ENCODE results near the gene SLC35F5.
A peak's percentile ranks its signal among the peaks of the same experiment; 100 is the strongest.
"Not testable (repeated sequence)": the region's sequence is repeated elsewhere in the genome, so short reads cannot be mapped to it uniquely, and the experiment has no call there.

SLC35F5 gene

DNA sequence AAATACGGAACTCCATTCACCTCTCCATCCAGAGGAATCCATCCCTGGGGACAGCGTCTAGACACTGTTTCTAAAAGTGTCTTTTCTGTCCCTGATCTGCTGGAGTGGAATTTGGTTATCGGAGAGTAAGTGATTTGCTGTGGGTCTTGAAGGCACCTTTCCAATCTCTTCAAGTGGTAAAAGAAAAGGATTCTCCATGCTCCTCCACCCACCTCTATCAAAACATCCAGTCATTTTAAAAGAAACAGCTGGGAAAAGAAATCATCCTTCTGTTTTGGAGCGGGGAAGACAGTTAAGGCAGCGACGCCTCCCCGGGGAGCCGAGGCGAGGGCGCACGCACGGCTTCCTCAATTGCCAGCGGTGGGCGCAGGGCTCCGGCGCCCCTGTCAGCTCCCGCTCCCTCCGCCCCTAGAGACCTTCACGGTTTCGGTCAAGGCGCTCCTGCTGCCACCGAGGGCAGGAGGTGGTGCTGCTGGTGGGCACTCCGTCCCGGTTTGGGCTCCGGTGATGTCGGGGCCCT lies 547 bp downstream of the SLC35F5 start:
- DNase-seq: peak in 3 of 5 experiments; percentile 14 to 66 (median 22)

GRCh38 chr2:113755035-113755834 lies 1.2 kb downstream of the SLC35F5 start:
- peak in 1 of 5 experiments; percentile 41 for DNase-seq

DNA sequence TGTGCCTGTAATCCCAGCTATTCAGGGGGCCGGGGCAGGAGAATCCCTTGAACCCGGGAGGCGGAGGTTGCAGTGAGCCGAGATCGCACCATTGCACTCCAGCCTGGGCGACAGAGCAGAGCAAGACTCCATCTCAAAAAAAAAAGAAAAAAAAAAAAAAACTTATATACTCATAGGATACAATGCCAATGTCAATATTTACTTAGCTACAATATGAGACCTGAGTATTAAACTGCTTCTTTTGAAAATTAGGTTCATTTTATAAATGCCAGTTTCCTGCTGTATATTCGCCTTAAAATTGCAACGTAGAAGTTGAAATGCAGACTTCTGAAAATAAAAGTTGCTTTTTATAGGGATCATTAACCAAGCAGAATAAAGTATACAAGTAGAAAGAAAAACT lies 2.3 kb downstream of the SLC35F5 start:
- DNase-seq: no peak

GRCh38 chr2:113750385-113750784 lies 6.1 kb downstream of the SLC35F5 start:
- DNase-seq: no peak

GRCh38 chr2:113741091-113741490 lies 15.4 kb downstream of the SLC35F5 start:
- DNase-seq: no peak

DNA sequence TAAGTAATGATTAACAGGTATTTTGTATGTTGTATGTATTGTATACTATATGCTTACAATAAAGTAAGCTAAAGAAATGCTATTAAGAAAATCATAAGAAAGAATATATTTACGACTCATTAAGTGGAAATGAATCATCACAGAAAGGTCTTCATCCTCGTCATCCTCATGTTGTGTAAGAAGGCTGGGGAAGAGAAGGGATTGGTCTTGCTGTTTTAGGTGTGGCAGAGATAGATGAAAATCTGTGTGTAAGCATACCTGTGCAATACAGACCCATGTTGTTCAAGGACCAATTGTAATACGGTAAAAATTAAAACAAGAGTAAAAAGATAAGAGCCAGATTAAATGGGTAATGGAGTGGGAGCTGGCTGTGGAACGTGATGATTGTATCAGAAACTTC lies 16.6 kb downstream of the SLC35F5 start:
- DNase-seq: no peak

- DNase-seq: peak in 1 of 5 experiments; percentile 11
Observed at GRCh38 chr2:113734185-113734584, 22.3 kb downstream of the SLC35F5 start.

DNA sequence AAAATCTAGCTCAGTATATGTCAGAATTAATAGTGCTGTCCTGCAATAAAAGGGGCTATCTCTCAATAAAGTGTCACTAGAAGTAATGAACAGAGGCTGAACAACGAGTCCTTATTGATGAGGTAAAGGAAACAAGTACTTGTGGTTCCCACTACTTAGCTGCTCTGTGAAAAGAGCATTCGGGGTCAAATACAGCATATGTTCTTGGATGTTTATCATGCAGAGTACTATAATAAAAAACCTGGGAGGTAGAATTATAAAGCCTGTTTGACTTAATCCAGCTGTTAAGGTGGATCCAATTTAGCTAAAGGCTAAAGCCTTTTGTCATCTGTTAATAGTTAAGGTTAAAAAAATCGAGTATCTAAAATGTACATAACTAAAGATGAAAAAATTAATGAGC lies 32.4 kb downstream of the SLC35F5 start:
- DNase-seq: no peak

DNA sequence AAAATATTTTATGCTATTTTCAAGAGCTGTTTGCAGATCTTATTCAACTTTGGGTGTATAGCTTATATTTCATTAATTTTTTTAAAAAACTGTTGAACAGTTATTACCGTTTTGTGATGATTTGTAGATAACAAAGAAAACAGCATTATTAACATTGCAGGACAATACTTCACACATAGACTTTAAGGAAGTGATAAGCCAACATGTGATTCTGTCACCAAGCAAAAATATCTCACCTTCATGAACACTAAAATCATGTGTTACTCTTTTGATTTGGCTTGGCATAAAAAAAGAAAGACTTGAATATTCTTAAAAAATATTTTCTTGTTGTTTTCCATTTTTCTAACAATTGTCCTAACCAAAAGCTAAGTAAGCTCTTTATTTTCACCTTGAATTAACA lies 33.0 kb downstream of the SLC35F5 start:
- DNase-seq: no peak

DNA sequence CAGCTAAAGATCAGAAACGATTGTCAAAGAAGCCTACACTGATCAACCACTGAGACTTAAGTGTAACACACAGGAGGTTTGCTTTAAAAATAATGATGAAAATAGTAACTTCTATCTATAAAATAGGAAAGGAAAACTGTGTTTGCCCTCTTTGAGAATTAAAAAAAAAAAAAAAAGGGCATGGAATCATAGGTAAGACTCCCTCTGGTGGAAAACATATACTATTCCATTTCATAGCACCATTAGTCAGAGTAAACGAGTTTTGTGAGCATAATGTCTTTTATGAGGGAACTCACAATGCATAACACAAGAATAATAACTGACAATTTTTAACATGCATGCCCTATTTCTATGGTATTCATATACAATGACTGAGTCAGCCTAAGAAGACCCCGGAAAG lies 36.3 kb downstream of the SLC35F5 start:
- peak in 1 of 5 experiments; percentile 20 for DNase-seq

- DNase-seq: no peak
Observed at GRCh38 chr2:113716291-113716690, 40.2 kb downstream of the SLC35F5 start.

GRCh38 chr2:113712941-113713340 lies 43.5 kb downstream of the SLC35F5 start:
- DNase-seq: no peak

DNA sequence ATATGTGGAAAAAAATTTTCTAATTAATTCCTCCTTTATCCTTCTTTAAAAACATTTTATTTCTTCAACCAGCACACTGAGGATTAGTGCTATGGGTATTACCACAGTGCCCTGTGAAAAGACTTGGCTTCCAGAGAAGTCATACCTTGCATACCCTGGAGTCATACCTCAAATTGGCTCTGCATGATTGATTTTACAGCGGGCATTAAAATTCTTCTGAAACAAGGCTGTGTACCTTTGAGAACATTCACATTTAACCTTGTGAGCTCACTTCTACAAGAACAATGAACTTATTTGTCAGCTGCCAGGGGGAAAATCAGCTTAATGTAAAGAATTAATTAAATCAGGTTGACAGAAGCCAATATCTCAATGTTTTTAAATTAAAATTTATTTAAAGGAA lies 44.6 kb downstream of the SLC35F5 start:
- DNase-seq: no peak

DNA sequence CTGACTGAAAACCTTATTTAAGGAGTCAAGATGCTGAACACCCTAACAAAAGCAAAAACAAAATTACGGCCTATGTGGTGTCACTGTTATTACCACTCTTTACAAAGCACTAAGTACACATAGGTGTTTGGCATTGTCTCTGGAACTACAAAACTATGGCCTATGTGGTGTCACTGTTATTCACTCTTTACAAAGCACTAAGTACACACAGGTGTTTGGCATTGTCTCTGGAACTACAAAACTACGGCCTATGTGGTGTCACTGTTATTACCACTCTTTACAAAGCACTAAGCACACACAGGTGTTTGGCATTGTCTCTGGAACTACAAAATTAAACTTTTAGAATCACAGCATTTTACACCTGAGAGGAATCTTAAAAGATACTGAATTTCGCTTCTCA lies 47.4 kb downstream of the SLC35F5 start:
- DNase-seq: no peak

DNA sequence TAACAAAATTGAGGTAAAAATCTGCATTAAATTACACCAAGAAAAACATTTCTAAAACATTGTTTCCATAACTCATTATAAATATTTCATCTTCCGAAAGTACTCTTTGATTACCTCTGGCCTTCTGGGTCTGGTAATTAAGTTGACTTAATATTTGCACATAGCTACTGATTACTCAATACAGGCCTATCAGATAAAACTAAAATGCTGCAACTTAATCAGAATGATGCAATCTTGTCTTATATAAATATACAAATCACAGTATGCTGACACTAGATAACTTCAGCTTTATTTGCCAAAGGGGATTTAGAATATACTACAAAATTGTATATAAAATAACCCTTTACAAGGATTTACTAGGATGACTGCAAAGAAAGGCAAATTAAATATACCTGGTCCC lies 49.3 kb downstream of the SLC35F5 start:
- no peak for DNase-seq

GRCh38 chr2:113705982-113706523 lies 50.4 kb downstream of the SLC35F5 start:
- no peak for DNase-seq

DNA sequence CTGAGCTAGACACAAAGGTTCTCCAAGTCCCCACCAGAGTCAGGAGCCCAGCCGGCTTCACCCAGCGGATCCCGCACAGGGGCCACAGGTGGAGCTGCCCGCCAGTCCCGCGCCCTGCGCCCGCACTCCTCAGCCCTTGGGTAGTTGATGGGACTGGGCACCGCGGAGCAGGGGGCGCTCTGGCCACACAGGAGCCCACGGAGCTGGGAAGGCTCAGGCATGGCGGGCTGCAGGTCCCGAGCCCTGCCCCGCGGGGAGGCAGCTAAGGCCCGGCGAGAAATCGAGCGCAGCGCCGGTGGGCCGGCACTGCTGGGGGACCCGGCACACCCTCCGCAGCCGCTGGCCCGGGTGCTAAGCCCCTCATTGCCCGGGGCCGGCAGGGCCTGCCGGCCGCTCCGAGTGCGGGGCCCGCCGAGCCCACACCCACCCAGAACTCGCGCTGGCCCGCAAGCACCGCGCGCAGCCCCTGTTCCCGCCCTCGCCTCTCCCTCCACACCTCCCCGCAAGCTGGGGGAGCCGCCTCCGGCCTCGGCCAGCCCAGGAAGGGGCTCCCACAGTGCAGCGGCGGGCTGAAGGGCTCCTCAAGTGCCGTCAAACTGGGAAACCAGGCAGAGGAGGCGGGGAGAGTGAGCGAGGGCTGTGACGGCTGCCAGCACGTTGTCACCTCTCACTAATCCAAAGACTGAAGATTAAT lies 52.0 kb downstream of the SLC35F5 start:
- not testable (repeated sequence) for DNase-seq

- no peak for DNase-seq
Observed at GRCh38 chr2:113703386-113704299, 52.8 kb downstream of the SLC35F5 start.

DNA sequence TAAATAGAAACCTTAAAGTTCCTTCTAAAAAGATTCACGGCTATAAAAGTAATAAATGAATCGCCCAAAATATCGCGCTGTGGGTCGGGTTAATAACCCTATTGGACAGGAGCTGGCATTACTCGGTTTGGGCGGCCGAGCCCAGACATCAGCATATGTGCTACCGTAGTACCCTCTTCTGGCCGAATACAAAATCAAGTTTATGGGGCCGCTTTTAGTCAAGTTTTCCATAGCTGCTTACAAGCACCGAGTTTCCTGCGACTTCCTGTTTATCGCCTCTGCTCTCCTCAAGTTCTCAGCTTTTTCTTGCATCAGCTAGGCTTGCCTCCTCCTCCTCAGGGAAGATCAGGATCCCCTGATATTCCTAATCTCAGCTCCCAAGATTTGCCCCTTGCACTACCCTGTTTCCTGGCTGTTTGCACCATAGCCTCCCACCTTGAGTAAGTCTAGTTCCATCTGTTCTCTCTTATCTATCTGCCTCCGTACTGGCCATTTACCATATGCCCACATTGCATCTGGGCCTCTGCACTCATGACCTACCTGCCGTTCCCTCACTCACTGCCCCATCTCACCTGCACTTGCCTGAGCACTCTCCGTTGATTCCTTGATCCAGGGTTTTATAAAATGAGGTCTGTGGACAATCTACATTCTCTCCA lies 56.1 kb downstream of the SLC35F5 start:
- DNase-seq: peak in 4 of 5 experiments; percentile 15 to 88 (median 22)

DNA sequence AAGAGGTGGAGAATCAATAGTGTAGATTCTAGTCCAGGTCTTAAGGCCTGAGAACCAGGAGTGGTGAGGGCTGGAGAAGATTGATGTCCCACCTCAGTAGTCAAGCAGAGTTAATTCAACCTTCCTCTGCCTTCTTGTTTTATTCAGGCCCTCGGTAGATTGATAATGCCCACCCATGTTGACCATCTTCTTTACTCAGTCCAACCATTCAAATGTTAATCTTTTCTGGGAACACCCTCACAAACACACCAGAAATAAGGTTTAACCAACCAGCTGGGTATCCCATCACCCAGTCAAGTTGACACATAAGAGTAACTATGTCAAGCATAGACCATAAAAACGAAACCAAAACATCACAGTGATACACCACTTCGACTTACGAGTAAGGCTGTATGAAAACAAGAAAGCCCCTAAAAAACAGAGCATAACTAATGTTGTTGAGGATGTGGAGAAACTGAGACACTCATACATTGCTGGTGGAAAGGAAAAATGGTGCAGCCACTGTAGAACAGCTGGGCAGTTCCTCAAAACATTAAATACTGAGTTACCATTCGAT lies 57.5 kb downstream of the SLC35F5 start:
- peak in 1 of 5 experiments; percentile 85 for DNase-seq

GRCh38 chr2:113698251-113698650 lies 58.2 kb downstream of the SLC35F5 start:
- not testable (repeated sequence) for DNase-seq

DNA sequence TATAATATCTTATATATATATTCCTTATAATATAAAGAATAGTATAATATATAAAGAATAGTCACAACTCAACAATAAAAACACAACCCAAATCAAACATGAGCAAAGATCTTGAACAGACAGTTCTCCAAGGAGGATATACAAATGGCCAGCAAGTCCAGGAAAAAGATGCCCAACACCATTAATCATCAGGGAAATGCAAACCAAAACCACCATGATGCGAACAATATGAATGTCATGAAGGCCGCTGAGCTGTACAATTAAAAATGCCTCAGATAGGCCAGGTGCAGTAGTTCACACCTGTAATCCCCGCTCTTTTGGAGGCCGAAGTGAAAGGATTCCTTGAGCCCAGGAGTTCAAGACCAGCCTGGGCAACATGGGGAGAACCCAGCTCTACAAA lies 58.9 kb downstream of the SLC35F5 start:
- DNase-seq: no peak

Measured in T-helper 2 cell (primary cell).